MM.1S (cell line): Measurements from ENCODE around the gene ZFP36L2.

Source experiments
- DNase-seq: peaks from one replicate; pipeline ENCODE4 v3.0.0-alpha.2; 2015
- H2AFZ ChIP-seq: fragments of 300-600 bp; sonication (generic); 2 replicates; pipeline ENCODE4 v1.6.0; 2016; ENCODE audit warnings: antibody characterized with exemption, low read length
- H3F3A ChIP-seq: fragments of 300-600 bp; sonication (generic); 2 replicates; pipeline ENCODE4 v1.6.1; 2016; ENCODE audit warnings: mild to moderate bottlenecking, antibody characterized with exemption, low read length, moderate library complexity, mixed read lengths; ENCODE audit not compliant: insufficient read depth
- H3K27ac ChIP-seq: fragments of 300-600 bp; sonication (generic); 2 replicates; pipeline ENCODE4 v1.5.1; 2016; ENCODE audit warnings: mild to moderate bottlenecking, low read length
- H3K27me3 ChIP-seq: fragments of 300-600 bp; sonication (generic); replicated peaks from 2 replicates; pipeline ENCODE4 v1.6.0; 2016; ENCODE audit warnings: low read length; ENCODE audit not compliant: insufficient read depth
- H3K36me3 ChIP-seq: fragments of 300-600 bp; sonication (generic); replicated peaks from 2 replicates; pipeline ENCODE4 v1.6.1; 2016; ENCODE audit warnings: mild to moderate bottlenecking, low read length, mixed read lengths; ENCODE audit not compliant: insufficient read depth
- H3K4me1 ChIP-seq: fragments of 300-600 bp; sonication (generic); 2 replicates; pipeline ENCODE4 v1.6.1; 2016; ENCODE audit warnings: low read length, mixed read lengths
- H3K4me2 ChIP-seq: fragments of 300-600 bp; sonication (generic); 2 replicates; pipeline ENCODE4 v1.6.0; 2016; ENCODE audit warnings: low read depth, low read length
- H3K4me3 ChIP-seq: fragments of 300-600 bp; sonication (generic); 2 replicates; pipeline ENCODE4 v1.5.1; 2016; ENCODE audit warnings: low read length, mixed read lengths
- H3K79me2 ChIP-seq: fragments of 300-600 bp; sonication (generic); 2 replicates; pipeline ENCODE4 v1.6.1; 2016; ENCODE audit warnings: mixed run types, low read length, mixed read lengths
- H3K9ac ChIP-seq: fragments of 300-600 bp; sonication (generic); 2 replicates; pipeline ENCODE4 v1.6.1; 2016; ENCODE audit warnings: low read length, mixed read lengths
- H3K9me2 ChIP-seq: fragments of 300-600 bp; sonication (generic); replicated peaks from 2 replicates; pipeline ENCODE4 v1.6.1; 2016; ENCODE audit warnings: mild to moderate bottlenecking, low read length, mixed read lengths; ENCODE audit not compliant: insufficient read depth
- H3K9me3 ChIP-seq: fragments of 300-600 bp; sonication (generic); replicated peaks from 2 replicates; pipeline ENCODE4 v1.6.1; 2016; ENCODE audit warnings: mild to moderate bottlenecking, low read length, mixed read lengths; ENCODE audit not compliant: insufficient read depth
- H4K20me1 ChIP-seq: fragments of 300-600 bp; sonication (generic); 2 replicates; pipeline ENCODE4 v1.6.1; 2016; ENCODE audit warnings: mild to moderate bottlenecking, low read length, moderate library complexity, mixed read lengths; ENCODE audit not compliant: insufficient read depth
- CTCF ChIP-seq: fragments of 300-600 bp; sonication (generic); IDR thresholded peaks from 2 replicates; pipeline ENCODE4 v1.5.1; 2016; ENCODE audit warnings: antibody characterized with exemption, low read length, mixed read lengths
- EZH2 ChIP-seq: fragments of 300-600 bp; sonication (generic); optimal IDR thresholded peaks from 2 replicates; pipeline ENCODE3; 2017; ENCODE audit warnings: low read depth, mild to moderate bottlenecking, antibody characterized with exemption, low read length, mixed read lengths
- EZH2phosphoT487 ChIP-seq: fragments of 300-600 bp; sonication (generic); IDR thresholded peaks from 2 replicates; pipeline ENCODE4 v1.6.1; 2018; ENCODE audit warnings: antibody characterized with exemption, low read length

The ZFP36L2 gene

GRCh38 chr2:43209204-43209717 is 17.1 kb downstream of the ZFP36L2 start:
- Histone ChIP-seq H3K27me3 (no peaks in the 10 kb centered on the region), H4K20me1 (no peaks in the 10 kb centered on the region), H3K4me2 (no peak overlapping the region), H2AFZ (no peak overlapping the region), H3F3A (no peaks in the 10 kb centered on the region), H3K27ac (no peak overlapping the region), H3K4me1 (no peaks in the 10 kb centered on the region), H3K9ac (no peak overlapping the region), H3K9me2 (no peaks in the 10 kb centered on the region), H3K4me3 (no peak overlapping the region), H3K9me3 (no peaks in the 10 kb centered on the region), H3K79me2 (no peaks in the 10 kb centered on the region), H3K36me3 (no peaks in the 10 kb centered on the region)
- no peak for TF ChIP-seq EZH2
- TF ChIP-seq EZH2phosphoT487: no peak
- TF ChIP-seq CTCF: no peak
- no peak for DNase-seq

- no peaks in the 10 kb centered on the region for H4K20me1 ChIP-seq
- no peaks in the 10 kb centered on the region for H3K9me2 ChIP-seq
- no peak for DNase-seq
- no peak overlapping the region for H3K27ac ChIP-seq
- H3K79me2 ChIP-seq: no peaks in the 10 kb centered on the region
- H3K4me3 ChIP-seq: no peak overlapping the region
- H3K36me3 ChIP-seq: no peaks in the 10 kb centered on the region
- no peak overlapping the region for H2AFZ ChIP-seq
- no peaks in the 10 kb centered on the region for H3K27me3 ChIP-seq
- H3K9ac ChIP-seq: no peak overlapping the region
- H3F3A ChIP-seq: no peaks in the 10 kb centered on the region
- H3K4me2 ChIP-seq: no peak overlapping the region
- H3K4me1 ChIP-seq: no peaks in the 10 kb centered on the region
- TF ChIP-seq CTCF (no peak), EZH2phosphoT487 (no peak), EZH2 (no peak)
- no peaks in the 10 kb centered on the region for H3K9me3 ChIP-seq
Measured at GRCh38 chr2:43207553-43208300, 18.7 kb downstream of the ZFP36L2 start.

DNA sequence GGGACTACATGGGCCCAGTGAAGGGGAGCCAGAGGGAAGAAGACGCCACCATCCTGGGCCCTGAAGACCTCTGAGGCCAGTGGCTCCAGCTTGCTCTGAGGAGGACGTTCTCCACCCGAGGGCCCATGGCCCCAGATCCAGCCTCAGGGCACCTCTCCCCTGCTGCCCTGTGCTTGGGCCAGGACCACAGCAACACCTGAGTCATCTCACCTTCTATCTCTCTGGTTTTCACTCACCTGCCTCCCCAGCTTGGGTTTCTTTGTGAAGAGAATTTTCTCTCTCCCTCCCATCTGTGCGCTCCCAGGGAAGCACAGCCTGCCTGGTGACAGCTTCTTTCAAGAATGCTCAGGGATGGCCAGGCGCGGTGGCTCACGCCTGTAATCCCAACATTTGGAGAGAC is 19.8 kb downstream of the ZFP36L2 start:
- TF ChIP-seq EZH2 (no peak), CTCF (no peak), EZH2phosphoT487 (no peak)
- Histone ChIP-seq H3K9me2 (no peaks in the 10 kb centered on the region), H3K79me2 (no peaks in the 10 kb centered on the region), H3K27me3 (no peaks in the 10 kb centered on the region), H3K4me2 (no peak overlapping the region), H3K4me1 (no peaks in the 10 kb centered on the region), H3K4me3 (no peak overlapping the region), H3F3A (no peaks in the 10 kb centered on the region), H3K36me3 (no peaks in the 10 kb centered on the region), H3K27ac (no peak overlapping the region), H2AFZ (no peak overlapping the region), H4K20me1 (no peaks in the 10 kb centered on the region), H3K9ac (no peak overlapping the region), H3K9me3 (no peaks in the 10 kb centered on the region)
- DNase-seq: no peak
